ENCODE results near the gene PRPH2.

GRCh38 chr6:42702200-42702599 is 20.2 kb downstream of the PRPH2 start:
- no peak for TF ChIP-seq CTCF (IDR thresholded peaks at IDR 0.05)
- no peak for TF ChIP-seq POLR2A (IDR thresholded peaks at IDR 0.05)
- no peak for TF ChIP-seq EP300 (IDR thresholded peaks at IDR 0.05)

Measured in upper lobe of left lung (tissue), 4 donors.